Measurements from ENCODE around the gene C15orf39. TPM values are rescaled to one million over a fixed set of nuclear protein-coding genes. Genes with fewer than 3 reads are reported as not detected.

The C15orf39 gene
- total RNA-seq, 1 experiment from 2014 or later = 45.6 TPM

DNA sequence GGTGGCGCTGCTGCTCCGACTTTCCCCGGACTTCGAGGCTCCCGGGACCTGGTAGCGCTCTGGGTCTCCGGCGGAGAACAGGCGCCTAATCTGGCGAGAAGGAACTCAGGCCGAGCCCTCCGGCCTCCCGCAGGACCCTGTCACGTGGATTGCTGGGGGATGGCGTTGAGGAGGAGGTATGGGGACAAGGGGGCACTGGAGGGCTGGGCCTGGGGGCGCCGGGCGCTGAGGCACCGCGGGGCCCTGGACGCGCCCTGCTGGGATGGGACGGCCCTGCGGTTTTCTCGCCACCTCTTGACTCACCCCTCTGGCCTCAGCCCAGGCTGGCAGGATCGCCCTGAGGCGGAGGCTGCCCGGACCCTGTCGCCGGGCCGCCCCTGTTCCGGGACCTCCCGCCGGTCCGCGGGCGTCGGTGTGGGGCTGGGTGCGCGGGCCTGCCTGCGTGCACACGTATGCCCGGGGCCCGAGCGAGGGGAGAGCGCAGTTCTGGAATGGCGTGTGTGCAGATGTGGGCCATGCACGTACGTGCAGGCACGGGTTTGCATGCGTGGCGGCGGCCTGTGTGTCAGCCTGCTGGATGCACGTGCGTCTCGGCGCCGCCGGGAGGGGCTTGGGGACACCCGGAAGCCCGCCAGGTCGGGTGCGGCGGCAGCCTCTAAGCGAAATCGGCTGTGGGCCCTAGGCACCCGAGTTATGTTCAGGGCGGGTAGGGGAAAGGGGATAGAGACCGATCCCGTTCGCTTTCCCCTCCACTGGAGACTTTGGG, 752 bp downstream of the C15orf39 start:
- peak overlapping the region; percentile 81 for H3K4me2 ChIP-seq (ENCODE audit: insufficient read depth, insufficient read length, low read length)
- peak overlapping the region; percentile 15 for H3K9ac ChIP-seq (ENCODE audit: extremely low read depth, insufficient read length, low read length)
- Mint-ChIP-seq H3K4me3 (peak overlapping the region; percentile 88 to 95), H3K27me3 (ENCODE audit: low read depth) (no peaks in the 10 kb centered on the region; the same call in 1 of the 2 replicates), H3K27ac (peak overlapping the region in 1 of 3 experiments; percentile 48; a peak in 1 of 7 replicates), H3K36me3 (ENCODE audit: insufficient read depth in 1 of 3, low read depth in 3 of 3) (peaks cover 11 to 15% (median 12%) of the 10 kb centered on the region in 3 experiments), H3K9me3 (no peaks in the 10 kb centered on the region; a peak in 1 of 5 replicates), H3K4me1 (peaks cover 39 to 48% of the 10 kb centered on the region in 2 experiments)
- no peak overlapping the region for H3K56ac ChIP-seq (ENCODE audit: insufficient read length, low read depth, low read length)
- H3T11ph ChIP-seq (ENCODE audit: low read length) = no peak overlapping the region
- H3K4ac ChIP-seq (ENCODE audit: low read depth, low read length) = no peak overlapping the region
- H3K18ac ChIP-seq (ENCODE audit: insufficient read length, low read depth, low read length) = no peak overlapping the region
- no peak overlapping the region for H3K23ac ChIP-seq (ENCODE audit: insufficient read length, low read depth, low read length)
- H2BK15ac ChIP-seq (ENCODE audit: low read depth, low read length) = no peak overlapping the region
- H4K8ac ChIP-seq (replicated peaks; ENCODE audit: insufficient read length, low read depth, low read length) = no peak overlapping the region
- no peaks in the 10 kb centered on the region for H3K9me3 ChIP-seq (ENCODE audit: control insufficient read depth, low read depth, low read length)
- no peak overlapping the region for H4K5ac ChIP-seq (ENCODE audit: insufficient read length, low read depth, low read length)
- no CpG with 5 or more reads among the region's 71 CpGs for WGBS (ENCODE audit: extremely low coverage, insufficient read length, low lambda C conversion rate)
- peaks cover 7% of the 10 kb centered on the region for H3K79me1 ChIP-seq (ENCODE audit: insufficient read depth, low read depth, low read length, poor library complexity, severe bottlenecking)
- no peaks in the 10 kb centered on the region for H3K27me3 ChIP-seq (ENCODE audit: insufficient read depth, low read length)
- peaks cover 17% of the 10 kb centered on the region for H3K23me2 ChIP-seq (ENCODE audit: insufficient read length, low read depth, low read length, poor library complexity, severe bottlenecking)
- peaks cover 31% of the 10 kb centered on the region; the same call in 1 of the 2 replicates for H3K79me2 ChIP-seq (ENCODE audit: insufficient read depth, low read length)
- H2BK20ac ChIP-seq (ENCODE audit: low read depth, low read length, poor library complexity, severe bottlenecking) = no peak overlapping the region
- no peak overlapping the region for H3K27ac ChIP-seq (ENCODE audit: insufficient read length, low read depth, low read length)
- no peak overlapping the region for H2BK12ac ChIP-seq (ENCODE audit: insufficient read length, low read depth, low read length)
- H3K14ac ChIP-seq (ENCODE audit: insufficient read depth, low read length) = no peak overlapping the region
- DNase-seq = peak; percentile 51
- no peak overlapping the region for H2AFZ ChIP-seq (ENCODE audit: low read length)
- H3K4me1 ChIP-seq (ENCODE audit: insufficient read depth, low read length) = peaks cover 6% of the 10 kb centered on the region
- no peak overlapping the region for H4K91ac ChIP-seq (ENCODE audit: insufficient read length, low read depth, low read length)
- TF ChIP-seq, protein P1, sequence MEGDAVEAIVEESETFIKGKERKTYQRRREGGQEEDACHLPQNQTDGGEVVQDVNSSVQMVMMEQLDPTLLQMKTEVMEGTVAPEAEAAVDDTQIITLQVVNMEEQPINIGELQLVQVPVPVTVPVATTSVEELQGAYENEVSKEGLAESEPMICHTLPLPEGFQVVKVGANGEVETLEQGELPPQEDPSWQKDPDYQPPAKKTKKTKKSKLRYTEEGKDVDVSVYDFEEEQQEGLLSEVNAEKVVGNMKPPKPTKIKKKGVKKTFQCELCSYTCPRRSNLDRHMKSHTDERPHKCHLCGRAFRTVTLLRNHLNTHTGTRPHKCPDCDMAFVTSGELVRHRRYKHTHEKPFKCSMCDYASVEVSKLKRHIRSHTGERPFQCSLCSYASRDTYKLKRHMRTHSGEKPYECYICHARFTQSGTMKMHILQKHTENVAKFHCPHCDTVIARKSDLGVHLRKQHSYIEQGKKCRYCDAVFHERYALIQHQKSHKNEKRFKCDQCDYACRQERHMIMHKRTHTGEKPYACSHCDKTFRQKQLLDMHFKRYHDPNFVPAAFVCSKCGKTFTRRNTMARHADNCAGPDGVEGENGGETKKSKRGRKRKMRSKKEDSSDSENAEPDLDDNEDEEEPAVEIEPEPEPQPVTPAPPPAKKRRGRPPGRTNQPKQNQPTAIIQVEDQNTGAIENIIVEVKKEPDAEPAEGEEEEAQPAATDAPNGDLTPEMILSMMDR (conservative IDR thresholded peaks at IDR 0.05) = peak; percentile 42; the same call in 2 of the 3 replicates
- no peak overlapping the region for H2AK5ac ChIP-seq (ENCODE audit: insufficient read length, low read length)
- H2BK5ac ChIP-seq (ENCODE audit: insufficient read length, low read length) = no peak overlapping the region
- H4K20me1 ChIP-seq (ENCODE audit: control insufficient read depth, insufficient read depth, insufficient read length) = peaks cover 7% of the 10 kb centered on the region
- H2BK120ac ChIP-seq (ENCODE audit: low read depth, low read length, poor library complexity, severe bottlenecking) = no peak overlapping the region
